ENCODE data around the gene CDK11B. TPM values are rescaled to one million over a fixed set of nuclear protein-coding genes. Genes with fewer than 3 reads are reported as not detected.

The CDK11B gene
- total and polyA plus RNA-seq, 9 donors = 12.8 to 34.5 (median 23.9) TPM

DNA sequence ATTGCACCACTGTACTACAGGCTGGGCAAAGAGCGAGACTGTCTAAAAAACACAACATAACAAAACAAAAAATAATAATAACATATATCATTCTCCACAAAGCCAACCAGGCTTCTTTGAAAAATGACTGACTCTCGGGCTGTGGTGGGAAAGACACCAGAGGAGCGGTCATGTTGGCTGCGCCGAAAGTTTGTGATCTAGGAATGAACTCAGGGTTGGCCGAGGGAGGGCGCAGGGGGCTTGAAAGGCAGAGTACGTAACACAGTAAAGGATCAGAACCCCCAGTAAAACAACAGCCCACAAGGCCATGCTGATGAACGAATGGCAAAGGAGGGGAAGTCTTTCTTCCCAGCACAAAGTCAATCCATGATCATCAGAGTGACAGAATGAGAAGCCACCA, 29.0 kb upstream of the CDK11B start:
- intact Hi-C loops (cut with DNase I) = no loop called here

DNA sequence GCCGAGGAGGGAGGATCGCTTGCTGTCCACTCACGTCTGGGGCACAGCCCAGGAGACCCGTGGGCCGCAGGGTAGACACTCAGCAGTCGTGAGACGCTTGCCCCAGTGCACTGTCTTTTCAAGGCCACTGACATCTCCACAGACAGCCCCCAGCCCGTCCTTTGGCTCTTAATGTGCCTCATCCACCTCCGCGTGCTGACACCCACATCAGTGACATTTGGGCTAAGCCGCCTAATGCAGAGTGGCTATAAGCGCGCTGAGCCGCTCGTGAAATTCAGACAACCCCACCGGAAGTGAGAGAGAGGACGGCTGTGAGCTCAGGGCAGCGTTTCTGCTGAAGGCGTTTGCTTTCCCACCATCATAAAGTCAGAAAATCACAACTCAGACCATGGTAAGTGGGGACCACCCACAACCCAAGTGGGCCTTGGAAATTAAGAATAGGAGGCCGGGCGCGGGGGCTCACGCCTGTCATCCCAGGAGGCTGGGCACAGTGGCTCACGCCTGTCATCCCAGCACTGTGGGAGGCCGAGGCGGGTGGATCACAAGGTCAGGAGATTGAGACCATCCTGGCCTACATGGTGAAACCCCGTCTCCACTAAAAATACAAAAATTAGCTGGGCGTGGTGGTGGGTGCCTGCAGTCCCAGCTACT, 25.4 kb upstream of the CDK11B start:
- Histone ChIP-seq H3K27ac (no peak overlapping the region), H3K4me1 (ENCODE audit: insufficient read depth) (peaks cover 9% of the 10 kb centered on the region), H3K9me3 (no peaks in the 10 kb centered on the region), H3K36me3 (no peaks in the 10 kb centered on the region), H3K27me3 (no peaks in the 10 kb centered on the region), H3K4me3 (no peak overlapping the region)
- TF ChIP-seq POLR2A (IDR thresholded peaks at IDR 0.05) = no peak
- no peak for TF ChIP-seq EP300 (IDR thresholded peaks at IDR 0.05)
- TF ChIP-seq, protein P1, sequence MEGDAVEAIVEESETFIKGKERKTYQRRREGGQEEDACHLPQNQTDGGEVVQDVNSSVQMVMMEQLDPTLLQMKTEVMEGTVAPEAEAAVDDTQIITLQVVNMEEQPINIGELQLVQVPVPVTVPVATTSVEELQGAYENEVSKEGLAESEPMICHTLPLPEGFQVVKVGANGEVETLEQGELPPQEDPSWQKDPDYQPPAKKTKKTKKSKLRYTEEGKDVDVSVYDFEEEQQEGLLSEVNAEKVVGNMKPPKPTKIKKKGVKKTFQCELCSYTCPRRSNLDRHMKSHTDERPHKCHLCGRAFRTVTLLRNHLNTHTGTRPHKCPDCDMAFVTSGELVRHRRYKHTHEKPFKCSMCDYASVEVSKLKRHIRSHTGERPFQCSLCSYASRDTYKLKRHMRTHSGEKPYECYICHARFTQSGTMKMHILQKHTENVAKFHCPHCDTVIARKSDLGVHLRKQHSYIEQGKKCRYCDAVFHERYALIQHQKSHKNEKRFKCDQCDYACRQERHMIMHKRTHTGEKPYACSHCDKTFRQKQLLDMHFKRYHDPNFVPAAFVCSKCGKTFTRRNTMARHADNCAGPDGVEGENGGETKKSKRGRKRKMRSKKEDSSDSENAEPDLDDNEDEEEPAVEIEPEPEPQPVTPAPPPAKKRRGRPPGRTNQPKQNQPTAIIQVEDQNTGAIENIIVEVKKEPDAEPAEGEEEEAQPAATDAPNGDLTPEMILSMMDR (IDR thresholded peaks at IDR 0.05) = no peak
- WGBS, 3 donors = 78 to 88% (median 82%) methylated on average over 28 of the region's 28 CpGs
- intact Hi-C loops (cut with DNase I) = no loop called here
- DNase-seq = peak in 1 of 5 donors; percentile 18

More for the DNA sequence above, 29.0 kb upstream of the CDK11B start:
- no peak overlapping the region for H3K27ac ChIP-seq
- WGBS, 3 donors = 80 to 92% (median 88%) methylated on average over 9 of the region's 9 CpGs
- no peaks in the 10 kb centered on the region for H3K27me3 ChIP-seq
- no peak overlapping the region for H3K4me3 ChIP-seq
- TF ChIP-seq, protein P1 (IDR thresholded peaks at IDR 0.05) = no peak
- H3K4me1 ChIP-seq (ENCODE audit: insufficient read depth) = peaks cover 3% of the 10 kb centered on the region
- H3K9me3 ChIP-seq = no peaks in the 10 kb centered on the region
- DNase-seq = peak in 1 of 5 donors; percentile 10
- no peaks in the 10 kb centered on the region for H3K36me3 ChIP-seq

DNA sequence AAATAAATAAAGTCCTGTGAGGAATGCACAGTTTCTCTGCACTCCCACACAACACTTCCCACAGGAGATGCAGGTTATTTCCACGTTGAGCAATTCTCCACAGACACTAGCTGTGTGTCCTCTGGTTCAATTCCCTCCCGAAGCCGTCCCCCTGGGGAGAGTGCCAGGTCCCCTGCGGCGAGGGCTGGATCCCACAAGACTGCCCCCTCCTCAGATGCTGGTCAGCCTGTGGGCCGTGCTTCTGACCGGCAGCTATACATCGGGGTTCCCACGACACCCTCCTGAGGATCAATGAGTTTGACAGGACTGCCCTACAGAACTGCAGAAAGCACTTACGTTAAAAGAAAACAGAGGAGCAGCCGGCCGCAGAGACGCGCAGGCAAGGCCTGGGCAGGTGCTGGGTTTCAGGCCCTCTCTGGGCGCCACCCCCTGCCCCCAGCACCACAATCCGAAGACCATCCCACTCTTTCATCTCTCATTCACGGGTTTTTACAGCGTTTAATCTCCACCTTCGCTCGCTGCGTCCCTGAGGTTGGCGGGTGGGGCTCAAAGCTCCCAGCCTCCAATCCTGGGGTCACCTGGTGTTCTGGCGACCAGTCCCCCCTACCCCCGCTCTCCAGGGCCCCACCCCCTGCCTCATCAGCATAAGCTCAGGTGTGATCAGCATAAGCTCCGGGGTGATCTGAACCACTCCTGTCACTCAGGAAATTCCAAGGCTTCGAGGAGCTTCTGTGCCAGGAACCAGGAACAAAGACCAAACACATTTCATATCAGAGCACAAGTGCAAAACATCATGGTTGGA, 24.5 kb upstream of the CDK11B start:
- TF ChIP-seq, protein P1 (IDR thresholded peaks at IDR 0.05) = no peak
- TF ChIP-seq POLR2A (IDR thresholded peaks at IDR 0.05) (no peak), EP300 (IDR thresholded peaks at IDR 0.05) (no peak)
- WGBS, 3 donors = 67% methylated on average over 26 of the region's 26 CpGs
- no peaks in the 10 kb centered on the region for H3K9me3 ChIP-seq
- no peak overlapping the region for H3K4me3 ChIP-seq
- intact Hi-C loops (cut with DNase I) = no loop called here
- H3K4me1 ChIP-seq (ENCODE audit: insufficient read depth) = peaks cover 9% of the 10 kb centered on the region
- H3K36me3 ChIP-seq = no peaks in the 10 kb centered on the region
- no peak overlapping the region for H3K27ac ChIP-seq
- no peaks in the 10 kb centered on the region for H3K27me3 ChIP-seq
- peak in 1 of 5 donors; percentile 28 for DNase-seq

DNA sequence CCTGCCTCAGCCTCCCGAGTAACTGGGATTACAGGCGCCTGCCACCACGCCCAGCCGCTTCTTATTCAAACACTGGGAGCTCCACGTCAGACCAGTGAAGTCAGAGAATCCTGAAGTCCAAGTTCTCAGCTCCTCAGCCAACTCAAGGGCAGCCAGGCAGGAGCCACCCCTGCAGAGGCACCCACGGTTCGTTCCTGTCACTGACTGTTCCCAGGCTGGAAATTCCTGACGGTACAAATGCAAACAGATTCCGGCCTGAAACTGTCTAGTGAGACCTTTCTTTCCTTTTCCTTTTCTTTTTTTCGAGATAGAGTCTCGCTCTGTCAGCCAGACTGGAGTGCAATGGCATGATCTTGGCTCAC, 22.1 kb upstream of the CDK11B start:
- 61 to 75% (median 62%) methylated on average over 11 of the region's 11 CpGs for WGBS, 3 donors
- no peaks in the 10 kb centered on the region for H3K9me3 ChIP-seq
- TF ChIP-seq EP300 (IDR thresholded peaks at IDR 0.05) (no peak), POLR2A (IDR thresholded peaks at IDR 0.05) (no peak)
- TF ChIP-seq, protein P1 (IDR thresholded peaks at IDR 0.05) = no peak
- peak in 2 of 5 donors; percentile 12 to 17 for DNase-seq
- no peaks in the 10 kb centered on the region for H3K27me3 ChIP-seq
- H3K4me1 ChIP-seq (ENCODE audit: insufficient read depth) = peaks cover 9% of the 10 kb centered on the region
- intact Hi-C loops (cut with DNase I) = no loop called here
- no peak overlapping the region for H3K27ac ChIP-seq
- no peaks in the 10 kb centered on the region for H3K36me3 ChIP-seq
- H3K4me3 ChIP-seq = no peak overlapping the region

Data from ovary (tissue), 9 donors.